Subcutaneous abdominal adipose tissue (tissue), 5 donors: Measurements from ENCODE around the gene CHRNG.
"Not testable (repeated sequence)": the region's sequence is repeated elsewhere in the genome, so short reads cannot be mapped to it uniquely, and the experiment has no call there.

Experiments used
- H3K27ac ChIP-seq: one replicate; pipeline ENCODE4 v1.7.0; 2013; ENCODE audit warnings: low read depth, mild to moderate bottlenecking, inconsistent platforms, low read length, moderate library complexity
- H3K27me3 ChIP-seq, 5 donors: one replicate each; pipeline ENCODE4 v1.7.0; 2013; ENCODE audit warnings: low read length in 5 of 5, inconsistent platforms in 1 of 5; ENCODE audit not compliant: control insufficient read depth in 5 of 5, insufficient read depth in 4 of 5
- H3K36me3 ChIP-seq, 5 donors: one replicate each; pipeline ENCODE4 v1.7.0; 2013; ENCODE audit warnings: low read length in 5 of 5; ENCODE audit not compliant: control insufficient read depth in 5 of 5, insufficient read depth in 5 of 5
- H3K4me1 ChIP-seq, 5 donors: one replicate each; pipeline ENCODE4 v1.7.0; 2013; ENCODE audit warnings: low read length in 5 of 5, mild to moderate bottlenecking in 3 of 5, moderate library complexity in 1 of 5; ENCODE audit not compliant: control insufficient read depth in 5 of 5, insufficient read depth in 5 of 5
- H3K4me3 ChIP-seq, 5 donors: one replicate each; pipeline ENCODE4 v1.7.0; 2013; ENCODE audit warnings: low read length in 5 of 5, low read depth in 1 of 5
- H3K9ac ChIP-seq, 5 donors: one replicate each; pipeline ENCODE4 v1.7.0; 2013; ENCODE audit warnings: low read length in 5 of 5, mild to moderate bottlenecking in 4 of 5, moderate library complexity in 3 of 5
- H3K9me3 ChIP-seq, 5 donors: one replicate each; pipeline ENCODE4 v1.7.0; 2013; ENCODE audit warnings: low read length in 5 of 5; ENCODE audit not compliant: control insufficient read depth in 5 of 5
- donor health status: healthy.
- donor health status: healthy.
- donor health status: healthy.
- donor health status: healthy.
- donor health status: healthy.

The CHRNG gene

GRCh38 chr2:232526372-232526941 is 13.0 kb upstream of the CHRNG start:
- Histone ChIP-seq H3K27me3 (peaks cover 30 to 68% (median 50%) of the 10 kb centered on the region in 5 donors), H3K27ac (no peak overlapping the region), H3K9ac (no peak overlapping the region), H3K4me3 (no peak overlapping the region), H3K4me1 (peaks cover 0 to 31% (median 28%) of the 10 kb centered on the region in 5 donors), H3K36me3 (no peaks in the 10 kb centered on the region), H3K9me3 (no peaks in the 10 kb centered on the region)

- H3K27ac ChIP-seq: no peak overlapping the region
- no peak overlapping the region for H3K4me3 ChIP-seq
- H3K9me3 ChIP-seq: no peaks in the 10 kb centered on the region
- no peak overlapping the region for H3K9ac ChIP-seq
- peaks cover 28 to 56% (median 38%) of the 10 kb centered on the region in 5 donors for H3K27me3 ChIP-seq
- H3K36me3 ChIP-seq: no peaks in the 10 kb centered on the region
- peaks cover 0 to 22% (median 17%) of the 10 kb centered on the region in 5 donors for H3K4me1 ChIP-seq
Measured at GRCh38 chr2:232527905-232528470, 11.5 kb upstream of the CHRNG start.

- Histone ChIP-seq H3K9ac (no peak overlapping the region), H3K4me1 (peaks cover 0 to 13% (median 9%) of the 10 kb centered on the region in 5 donors), H3K36me3 (no peaks in the 10 kb centered on the region), H3K27me3 (peaks cover 19 to 47% (median 30%) of the 10 kb centered on the region in 5 donors), H3K9me3 (no peaks in the 10 kb centered on the region), H3K4me3 (no peak overlapping the region), H3K27ac (no peak overlapping the region)
Measured at GRCh38 chr2:232528746-232529460, 10.6 kb upstream of the CHRNG start.

- no peak overlapping the region for H3K4me3 ChIP-seq
- H3K36me3 ChIP-seq: no peaks in the 10 kb centered on the region
- H3K9me3 ChIP-seq: no peaks in the 10 kb centered on the region
- H3K27ac ChIP-seq: no peak overlapping the region
- H3K4me1 ChIP-seq: peaks cover 0 to 7% (median 3%) of the 10 kb centered on the region in 5 donors
- peaks cover 11 to 40% (median 21%) of the 10 kb centered on the region in 5 donors for H3K27me3 ChIP-seq
- H3K9ac ChIP-seq: no peak overlapping the region
Measured at GRCh38 chr2:232529806-232530547, 9.5 kb upstream of the CHRNG start.

- Histone ChIP-seq H3K27ac (no peak overlapping the region), H3K4me1 (no peaks in the 10 kb centered on the region), H3K27me3 (peaks cover 11 to 40% (median 26%) of the 10 kb centered on the region in 5 donors), H3K9ac (no peak overlapping the region), H3K9me3 (no peaks in the 10 kb centered on the region), H3K4me3 (no peak overlapping the region), H3K36me3 (no peaks in the 10 kb centered on the region)
Measured at GRCh38 chr2:232530626-232531260, 8.7 kb upstream of the CHRNG start.

GRCh38 chr2:232532419-232532818 is 7.1 kb upstream of the CHRNG start:
- Histone ChIP-seq H3K9ac (no peak overlapping the region), H3K27ac (no peak overlapping the region), H3K9me3 (peaks cover 4 to 8% (median 7%) of the 10 kb centered on the region in 5 donors), H3K36me3 (no peaks in the 10 kb centered on the region), H3K4me1 (no peaks in the 10 kb centered on the region), H3K27me3 (peaks cover 11 to 42% (median 29%) of the 10 kb centered on the region in 5 donors), H3K4me3 (no peak overlapping the region)

- not testable (repeated sequence) for H3K9me3 ChIP-seq, H3K4me3 ChIP-seq, H3K9ac ChIP-seq, H3K4me1 ChIP-seq, H3K27ac ChIP-seq, H3K36me3 ChIP-seq
- H3K27me3 ChIP-seq: peaks cover 11 to 44% (median 27%) of the 10 kb centered on the region in 5 donors
Measured at GRCh38 chr2:232532821-232533220, 6.7 kb upstream of the CHRNG start.

GRCh38 chr2:232533944-232534710 is 5.4 kb upstream of the CHRNG start:
- Histone ChIP-seq H3K9ac (no peak overlapping the region), H3K9me3 (peaks cover 4 to 8% (median 7%) of the 10 kb centered on the region in 5 donors), H3K4me1 (no peaks in the 10 kb centered on the region), H3K4me3 (no peak overlapping the region), H3K27me3 (peaks cover 9 to 46% (median 24%) of the 10 kb centered on the region in 5 donors), H3K36me3 (no peaks in the 10 kb centered on the region), H3K27ac (no peak overlapping the region)

GRCh38 chr2:232534940-232535651 is 4.4 kb upstream of the CHRNG start:
- no peaks in the 10 kb centered on the region for H3K4me1 ChIP-seq
- no peaks in the 10 kb centered on the region for H3K36me3 ChIP-seq
- H3K27me3 ChIP-seq: peaks cover 14 to 49% (median 30%) of the 10 kb centered on the region in 5 donors
- no peak overlapping the region for H3K4me3 ChIP-seq
- no peak overlapping the region for H3K27ac ChIP-seq
- no peak overlapping the region for H3K9ac ChIP-seq
- peaks cover 4 to 8% (median 7%) of the 10 kb centered on the region in 5 donors for H3K9me3 ChIP-seq
